ENCODE results near the gene ZHX3.

GRCh38 chr20:41143354-41143753, 174.2 kb downstream of the ZHX3 start:
- TF ChIP-seq POLR2A (IDR thresholded peaks at IDR 0.05) (no peak), CTCF (IDR thresholded peaks at IDR 0.05) (no peak), EP300 (IDR thresholded peaks at IDR 0.05) (no peak), POLR2AphosphoS5 (IDR thresholded peaks at IDR 0.05) (no peak)

Measured in stomach (tissue), 4 donors.